Right hindlimb (tissue), 1 donor: ENCODE results near the gene CYTL1.
"Not testable (repeated sequence)": the region's sequence is repeated elsewhere in the genome, so short reads cannot be mapped to it uniquely, and the experiment has no call there.

Experiments
- DNase-seq: peaks from one replicate; pipeline ENCODE4 v3.0.0-alpha.2; 2018

The CYTL1 gene

GRCh38 chr4:5032813-5033212 is 13.6 kb upstream of the CYTL1 start:
- DNase-seq, result no peak

DNA sequence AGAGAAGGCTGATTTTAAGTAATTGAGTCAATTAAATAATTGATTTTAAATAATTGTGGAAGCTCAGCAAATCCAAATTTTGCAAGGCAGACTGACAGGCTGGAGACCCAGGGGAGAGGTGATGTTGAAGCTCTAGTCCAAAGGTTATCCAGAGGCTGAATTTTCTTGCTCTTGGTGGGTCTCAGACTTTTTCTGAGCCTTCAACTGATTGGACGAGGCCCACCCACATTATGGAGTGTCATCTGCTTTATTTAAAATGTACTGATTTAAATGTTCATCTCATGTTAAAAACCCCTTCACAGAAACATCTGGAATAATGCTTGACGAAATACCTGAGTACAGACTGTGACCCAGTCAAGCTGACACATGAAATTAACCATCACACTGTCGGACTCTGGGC is 11.7 kb upstream of the CYTL1 start:
- DNase-seq, result no peak

GRCh38 chr4:5030221-5030620 is 11.0 kb upstream of the CYTL1 start:
- DNase-seq, result no peak

DNA sequence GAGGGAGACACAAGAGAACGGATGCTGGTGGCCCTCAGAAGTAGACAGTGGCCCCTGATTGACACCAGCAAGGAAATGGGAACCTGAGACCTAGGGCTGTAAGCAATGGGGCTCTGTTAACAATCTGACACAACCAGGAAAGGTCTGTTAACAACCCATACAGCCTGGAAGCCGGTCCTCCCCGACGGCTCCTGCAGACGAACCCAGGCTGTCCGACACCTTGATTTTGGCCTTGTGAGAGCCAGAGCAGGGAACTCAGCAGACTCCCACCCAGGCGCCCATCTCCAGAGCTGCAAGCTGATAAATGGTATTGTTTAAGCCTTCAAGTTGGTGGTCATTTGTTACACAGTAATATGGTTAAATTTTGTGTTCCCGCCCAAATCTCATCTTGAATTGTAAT is 10.2 kb upstream of the CYTL1 start:
- no peak for DNase-seq

- DNase-seq, result no peak
Measured at GRCh38 chr4:5028480-5028879, 9.2 kb upstream of the CYTL1 start.

- no peak for DNase-seq
Measured at GRCh38 chr4:5027346-5027745, 8.1 kb upstream of the CYTL1 start.

DNA sequence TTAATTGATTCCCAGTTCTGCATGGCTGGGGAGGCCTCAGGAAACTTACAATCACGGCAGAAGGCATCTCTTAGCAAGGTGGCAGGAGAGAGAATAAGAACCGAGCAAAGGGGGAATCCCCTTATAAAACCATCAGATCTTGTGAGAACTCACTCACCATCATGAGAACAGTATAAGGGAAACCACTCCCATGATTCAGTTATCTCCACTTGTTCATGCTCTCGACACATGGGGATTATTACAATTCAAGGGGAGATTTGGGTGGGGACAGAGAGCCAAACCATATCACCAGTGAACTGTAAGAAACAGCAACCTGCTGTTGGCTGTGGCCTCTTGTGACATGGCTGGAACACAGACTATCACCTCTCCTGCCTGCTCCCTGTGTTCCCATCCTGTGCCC is 7.1 kb upstream of the CYTL1 start:
- no peak for DNase-seq

DNA sequence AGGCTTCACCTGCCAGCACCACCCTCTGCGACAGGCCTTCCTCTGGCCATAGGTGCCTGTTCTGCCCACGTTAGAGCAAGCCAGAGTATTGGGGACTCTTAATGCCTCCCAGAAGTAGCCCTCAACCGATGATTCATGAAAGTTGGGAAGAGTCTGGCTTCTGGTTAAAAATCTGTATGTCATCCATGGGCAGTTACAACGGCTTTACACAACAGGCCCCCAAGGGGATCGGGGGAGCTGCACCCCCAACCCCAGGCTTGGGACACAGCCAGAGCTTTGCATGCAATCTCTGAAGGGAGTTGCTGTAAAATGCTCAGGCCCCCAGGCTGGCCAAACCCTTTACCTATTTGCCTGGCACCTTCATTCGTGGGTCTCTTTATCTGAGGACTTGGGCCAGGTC is 5.4 kb upstream of the CYTL1 start:
- no peak for DNase-seq

GRCh38 chr4:5021546-5021945 is 2.3 kb upstream of the CYTL1 start:
- no peak for DNase-seq

DNA sequence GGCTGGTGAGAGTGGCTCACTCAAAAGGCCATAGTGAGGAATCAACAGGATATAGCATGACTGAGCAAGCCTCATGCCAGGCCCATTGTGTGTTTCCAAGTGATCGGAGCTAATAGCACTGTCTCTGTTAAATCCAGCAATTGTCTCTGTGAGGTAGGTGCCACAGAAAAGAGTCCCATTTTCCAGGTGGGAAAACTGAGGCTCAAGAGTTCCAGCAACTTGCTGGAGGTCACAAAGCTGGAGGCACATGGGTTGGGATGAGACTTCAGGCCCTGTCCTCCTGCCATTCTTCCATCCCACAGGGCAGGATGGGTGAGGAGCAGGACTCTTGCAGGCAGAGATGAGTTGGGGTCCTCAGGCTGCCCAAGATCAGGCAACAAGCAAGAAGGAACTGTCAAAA is 1.1 kb upstream of the CYTL1 start:
- no peak for DNase-seq

DNA sequence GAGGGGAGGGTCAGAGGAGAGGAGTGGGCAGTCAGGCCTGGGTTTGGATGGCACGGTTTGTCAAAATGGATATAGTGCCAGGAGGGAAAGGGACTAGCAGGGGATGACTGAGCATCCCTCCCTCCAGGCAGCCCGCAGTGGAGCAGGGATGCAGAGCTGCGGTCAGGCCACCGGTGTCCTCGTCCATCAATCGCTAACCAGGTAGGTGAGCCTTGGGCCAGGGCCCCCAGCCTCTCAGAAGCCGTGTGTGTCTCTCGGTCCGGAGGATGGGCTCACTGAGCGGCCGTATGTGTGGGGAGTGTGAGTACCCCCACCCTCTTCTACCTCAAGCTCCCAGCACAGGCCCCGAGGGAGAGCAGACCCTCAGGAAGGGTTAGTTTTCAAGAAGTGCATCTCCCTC is 538 bp upstream of the CYTL1 start:
- DNase-seq, result no peak

- DNase-seq, result no peak
Measured at GRCh38 chr4:5018603-5019002, 655 bp downstream of the CYTL1 start.

GRCh38 chr4:5018096-5018495 is 1.2 kb downstream of the CYTL1 start:
- no peak for DNase-seq

DNA sequence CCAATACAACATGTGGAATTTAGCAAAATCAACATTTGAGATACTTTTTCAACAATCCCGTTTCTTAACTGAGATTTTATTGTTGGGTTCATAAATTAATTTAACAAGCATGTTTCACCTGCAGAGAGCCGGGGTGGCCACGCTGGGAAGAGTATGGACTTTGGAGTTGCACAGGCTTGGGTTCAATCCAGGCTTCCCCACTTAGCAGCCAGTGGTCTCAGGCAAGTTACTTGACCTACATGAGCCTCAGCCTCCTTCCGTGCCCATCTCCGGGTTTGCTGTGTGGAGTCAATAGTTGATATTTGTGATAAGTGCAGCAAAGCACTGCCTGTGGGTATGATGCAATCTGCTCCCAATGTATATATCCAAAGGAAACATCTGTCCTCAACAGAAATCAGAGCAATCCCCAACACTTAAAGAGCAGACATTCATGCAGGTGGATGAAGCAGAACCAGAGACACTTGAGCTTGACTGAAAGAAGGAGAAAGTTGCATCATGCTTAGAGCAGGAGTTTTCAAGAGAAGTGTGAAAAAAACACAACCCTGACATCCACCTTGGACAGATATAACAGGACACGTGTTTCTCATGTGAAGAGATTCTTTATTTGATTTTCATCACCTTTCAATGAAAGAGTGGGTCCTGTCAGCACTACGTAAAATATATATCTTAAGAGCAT is 5.1 kb downstream of the CYTL1 start:
- no peak for DNase-seq

DNA sequence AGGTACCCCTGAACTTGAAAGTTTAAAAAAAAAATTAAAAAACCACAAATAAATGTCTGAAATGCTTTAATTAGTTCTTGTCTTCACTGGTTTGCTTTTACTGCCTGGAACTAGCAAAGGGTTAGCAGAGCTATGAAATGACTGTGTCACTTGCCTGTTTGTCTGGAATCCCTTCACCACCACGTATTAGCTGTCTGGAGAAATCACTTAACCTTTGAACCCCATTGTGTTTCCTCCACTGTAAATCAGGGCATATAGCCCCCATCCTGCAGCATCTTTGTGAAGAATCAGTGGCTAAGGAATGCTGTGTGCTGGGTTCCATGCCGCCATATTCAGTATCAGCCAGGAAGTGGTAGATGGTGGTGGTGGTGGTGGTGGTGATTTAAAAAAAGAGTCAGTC is 6.3 kb downstream of the CYTL1 start:
- no peak for DNase-seq

DNA sequence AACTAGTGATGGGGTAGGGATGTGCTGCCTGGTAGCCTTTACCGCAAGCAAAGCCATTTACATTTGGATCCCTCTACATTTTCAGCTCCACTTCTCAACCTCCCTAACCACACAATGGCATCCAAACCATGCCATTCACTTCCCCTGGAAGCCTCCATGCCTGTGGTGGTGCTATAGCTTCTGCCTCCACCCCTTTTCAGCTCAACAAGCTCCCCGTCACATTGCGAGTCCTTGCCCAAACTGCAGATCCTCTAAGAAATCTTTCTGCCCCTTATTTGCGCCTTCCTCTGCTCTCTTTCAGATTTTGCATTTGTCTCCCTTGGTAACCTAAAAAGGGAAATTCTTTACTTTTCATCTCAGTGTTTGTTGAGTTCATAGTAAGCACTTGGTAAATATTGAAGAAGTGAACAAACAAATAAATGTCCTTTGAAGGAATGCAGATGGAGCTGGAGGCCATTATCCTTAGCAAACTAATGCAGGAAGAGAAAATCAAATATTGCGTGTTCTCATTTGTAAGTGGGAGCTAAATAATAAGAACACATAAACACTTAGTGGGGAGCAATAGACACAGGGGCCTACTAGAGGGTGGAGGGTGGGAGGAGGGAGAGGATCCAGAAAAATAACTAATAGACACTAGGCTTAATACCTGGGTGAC is 6.9 kb downstream of the CYTL1 start:
- DNase-seq, result no peak

- DNase-seq, result no peak
Measured at GRCh38 chr4:5010984-5011383, 8.3 kb downstream of the CYTL1 start.

DNA sequence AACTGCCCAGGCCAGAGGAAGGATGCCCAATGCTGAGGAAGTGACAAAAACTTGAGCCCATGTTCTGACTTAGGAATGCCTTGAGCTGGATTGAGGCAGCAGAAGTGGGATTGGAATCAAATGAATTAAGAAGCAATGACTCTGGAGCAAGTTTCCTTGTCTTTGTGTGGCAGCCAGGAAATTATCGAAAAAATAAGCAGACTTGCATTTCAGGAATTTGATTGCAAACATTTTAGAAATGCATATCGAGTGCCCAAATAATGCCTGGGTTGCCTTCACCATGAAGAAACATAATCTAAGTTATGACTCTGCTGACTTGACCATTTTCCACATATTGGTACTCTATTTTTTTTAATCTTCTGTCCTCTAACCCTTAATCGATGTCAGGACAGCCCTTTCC is 9.5 kb downstream of the CYTL1 start:
- DNase-seq, result no peak

DNA sequence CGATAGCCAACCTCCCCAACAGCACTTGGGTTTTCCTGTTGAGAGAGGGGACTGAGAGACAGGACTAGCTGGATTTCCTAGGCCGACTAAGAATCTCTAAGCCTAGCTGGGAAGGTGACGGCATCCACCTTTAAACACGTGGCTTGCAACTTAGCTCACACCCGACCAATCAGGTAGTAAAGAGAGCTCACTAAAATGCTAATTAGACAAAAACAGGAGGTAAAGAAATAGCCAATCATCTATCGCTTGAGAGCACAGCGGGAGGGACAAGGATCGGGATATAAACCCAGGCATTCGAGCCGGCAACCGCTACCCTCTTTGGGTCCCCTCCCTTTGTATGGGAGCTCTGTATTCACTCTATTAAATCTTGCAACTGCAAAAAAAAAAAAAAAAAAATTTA is 12.3 kb downstream of the CYTL1 start:
- DNase-seq, result not testable (repeated sequence)

GRCh38 chr4:5004496-5004895 is 14.8 kb downstream of the CYTL1 start:
- no peak for DNase-seq

DNA sequence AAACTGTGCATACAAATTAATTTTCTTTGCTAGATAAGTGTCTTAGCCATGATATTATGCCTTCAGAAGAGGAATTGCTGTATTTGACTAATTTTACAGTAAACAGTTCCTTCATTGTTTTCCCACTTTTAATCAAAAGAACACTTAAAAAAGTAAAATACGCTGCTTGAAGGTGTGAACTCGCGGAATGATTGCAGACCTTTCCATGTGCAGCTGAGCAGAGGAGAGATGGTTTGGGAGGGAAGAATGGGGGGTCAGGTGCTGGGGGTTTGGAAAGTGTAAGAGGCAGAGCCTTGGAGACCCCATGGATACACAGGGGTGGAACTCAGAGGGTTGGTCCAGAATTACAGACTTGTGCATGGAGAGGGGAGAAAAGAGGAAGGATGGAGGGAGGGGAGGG is 15.3 kb downstream of the CYTL1 start:
- DNase-seq, result no peak

GRCh38 chr4:5003372-5003857 is 15.8 kb downstream of the CYTL1 start:
- no peak for DNase-seq

DNA sequence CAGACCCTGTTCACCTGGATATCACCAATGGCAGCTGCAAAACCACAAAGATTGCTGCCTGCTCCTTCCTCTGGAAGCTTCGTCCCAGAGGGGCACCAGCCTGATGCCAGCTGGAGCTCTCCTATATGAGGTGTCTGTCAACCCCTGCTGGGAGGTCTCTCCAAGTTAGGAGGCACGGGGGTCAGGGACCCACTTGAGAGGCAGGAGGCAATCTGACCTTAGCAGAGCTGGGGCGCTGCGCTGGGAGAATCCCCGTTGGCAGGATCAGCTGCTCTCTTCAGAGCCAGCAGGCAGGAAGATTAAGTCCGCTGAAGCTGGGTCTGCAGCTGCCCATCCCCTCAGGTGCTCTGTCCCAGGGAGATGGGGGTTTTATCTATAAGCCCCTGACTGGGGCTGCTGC is 17.6 kb downstream of the CYTL1 start:
- DNase-seq, result not testable (repeated sequence)

GRCh38 chr4:4996935-4997334 is 22.3 kb downstream of the CYTL1 start:
- not testable (repeated sequence) for DNase-seq

DNA sequence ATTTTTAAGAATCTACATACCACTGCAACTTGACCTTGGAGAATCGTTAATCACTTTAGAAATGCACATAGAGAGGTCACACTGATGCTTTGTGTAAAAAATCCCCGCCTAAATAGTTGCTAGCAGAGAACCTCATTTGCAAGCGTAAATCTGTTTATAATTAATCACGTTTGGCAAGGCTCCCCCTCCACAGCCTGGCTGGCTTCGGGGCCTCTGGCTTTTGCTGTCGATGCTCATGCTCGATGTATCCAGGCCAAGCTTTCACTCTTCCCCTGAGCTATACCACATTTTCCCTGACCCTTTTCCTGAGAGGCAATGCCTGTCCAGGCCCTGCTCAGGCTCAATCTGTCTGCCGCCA is 23.4 kb downstream of the CYTL1 start:
- no peak for DNase-seq
